Fibroblast of lung (primary cell): Measurements from ENCODE around the gene ANP32E.

ENCODE experiments used
- EZH2 ChIP-seq: IDR thresholded peaks from 2 replicates; pipeline ENCODE4 v1.5.1; 2012; ENCODE audit warnings: low read length, control low read depth, mild to moderate bottlenecking; ENCODE audit errors: missing control alignments
- TF ChIP-seq, protein P1 (sequence below), 2 donors: IDR thresholded peaks in 1 of 2; conservative IDR thresholded peaks in 1 of 2; 1 replicate in 1 of 2; 2 replicates in 1 of 2; pipeline ENCODE4 v1.5.1; 2011 to 2012; ENCODE audit warnings: low read length in 2 of 2, control low read depth in 1 of 2, inconsistent platforms in 1 of 2, low read depth in 1 of 2, mild to moderate bottlenecking in 1 of 2

DNA sequence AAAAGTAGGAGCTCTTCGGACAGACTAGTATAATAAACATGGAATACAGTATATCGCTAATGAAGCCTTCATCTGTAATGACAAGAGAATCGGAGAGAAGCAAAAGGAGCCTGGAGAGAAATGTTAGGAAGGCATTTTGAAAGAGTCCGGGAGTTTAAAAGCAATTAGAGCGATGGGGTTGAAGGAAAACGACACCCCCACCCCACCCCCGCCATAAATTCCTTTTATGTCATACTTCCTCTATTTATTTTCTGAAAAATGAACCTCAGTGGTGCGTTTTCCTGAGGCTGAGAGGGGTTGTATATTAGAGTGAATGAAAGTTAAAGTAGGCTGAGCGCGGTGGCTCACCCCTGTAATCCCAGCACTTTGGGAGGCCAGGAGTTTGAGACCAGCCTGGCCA is 33.5 kb upstream of the ANP32E start:
- TF ChIP-seq, protein P1, sequence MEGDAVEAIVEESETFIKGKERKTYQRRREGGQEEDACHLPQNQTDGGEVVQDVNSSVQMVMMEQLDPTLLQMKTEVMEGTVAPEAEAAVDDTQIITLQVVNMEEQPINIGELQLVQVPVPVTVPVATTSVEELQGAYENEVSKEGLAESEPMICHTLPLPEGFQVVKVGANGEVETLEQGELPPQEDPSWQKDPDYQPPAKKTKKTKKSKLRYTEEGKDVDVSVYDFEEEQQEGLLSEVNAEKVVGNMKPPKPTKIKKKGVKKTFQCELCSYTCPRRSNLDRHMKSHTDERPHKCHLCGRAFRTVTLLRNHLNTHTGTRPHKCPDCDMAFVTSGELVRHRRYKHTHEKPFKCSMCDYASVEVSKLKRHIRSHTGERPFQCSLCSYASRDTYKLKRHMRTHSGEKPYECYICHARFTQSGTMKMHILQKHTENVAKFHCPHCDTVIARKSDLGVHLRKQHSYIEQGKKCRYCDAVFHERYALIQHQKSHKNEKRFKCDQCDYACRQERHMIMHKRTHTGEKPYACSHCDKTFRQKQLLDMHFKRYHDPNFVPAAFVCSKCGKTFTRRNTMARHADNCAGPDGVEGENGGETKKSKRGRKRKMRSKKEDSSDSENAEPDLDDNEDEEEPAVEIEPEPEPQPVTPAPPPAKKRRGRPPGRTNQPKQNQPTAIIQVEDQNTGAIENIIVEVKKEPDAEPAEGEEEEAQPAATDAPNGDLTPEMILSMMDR (conservative IDR thresholded peaks at IDR 0.05 in 1 of 2, IDR thresholded peaks at IDR 0.05 in 1 of 2; ENCODE audit: low read depth in 1 of 2, low read length in 2 of 2) = no peak
- TF ChIP-seq EZH2 = no peak
